OCI-LY1 (cell line): Measurements from ENCODE around the gene B3GNT5.

Experiments
- EZH2 ChIP-seq: fragments of 200-600 bp; sonication (generic), shearing (Covaris generic); IDR thresholded peaks from 2 replicates; pipeline ENCODE4 v1.8.0; 2017; ENCODE audit warnings: borderline replicate concordance, mixed run types, mild to moderate bottlenecking, antibody characterized with exemption, low read length, moderate library complexity, mixed read lengths
- TF ChIP-seq, protein P1 (sequence below): fragments of 200-600 bp; sonication (generic), shearing (Covaris generic); IDR thresholded peaks from 2 replicates; pipeline ENCODE4 v1.5.1; 2017; ENCODE audit warnings: mild to moderate bottlenecking, antibody characterized with exemption, low read length, moderate library complexity, mixed read lengths

DNA sequence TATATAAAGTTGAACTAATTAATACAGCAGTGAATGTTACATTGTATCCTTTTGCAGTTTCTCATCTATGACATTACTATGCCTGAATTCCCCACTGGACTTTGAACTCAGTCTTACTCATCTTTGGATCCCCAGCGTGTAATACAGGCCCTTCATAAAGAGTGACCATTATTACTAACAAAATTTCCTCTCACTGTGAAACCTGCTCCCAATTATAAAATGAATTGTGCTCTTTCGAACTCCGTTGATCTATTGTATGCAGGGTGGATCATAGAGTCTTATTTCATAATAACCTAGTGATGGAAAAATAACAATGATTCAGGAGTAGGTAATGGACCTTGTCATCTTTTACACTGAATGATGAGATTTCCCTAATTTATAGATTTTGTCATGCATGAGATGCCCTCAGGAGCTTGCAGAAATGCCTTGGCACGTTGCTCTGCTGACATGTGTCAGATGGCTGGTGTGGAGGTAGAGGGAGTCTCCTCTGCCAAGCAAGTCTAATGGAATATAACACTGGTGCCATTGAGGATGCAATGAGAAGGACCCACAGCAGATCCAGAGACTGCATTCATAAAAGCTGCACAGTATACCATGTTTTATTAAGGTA lies 25.5 kb downstream of the B3GNT5 start:
- TF ChIP-seq, protein P1, sequence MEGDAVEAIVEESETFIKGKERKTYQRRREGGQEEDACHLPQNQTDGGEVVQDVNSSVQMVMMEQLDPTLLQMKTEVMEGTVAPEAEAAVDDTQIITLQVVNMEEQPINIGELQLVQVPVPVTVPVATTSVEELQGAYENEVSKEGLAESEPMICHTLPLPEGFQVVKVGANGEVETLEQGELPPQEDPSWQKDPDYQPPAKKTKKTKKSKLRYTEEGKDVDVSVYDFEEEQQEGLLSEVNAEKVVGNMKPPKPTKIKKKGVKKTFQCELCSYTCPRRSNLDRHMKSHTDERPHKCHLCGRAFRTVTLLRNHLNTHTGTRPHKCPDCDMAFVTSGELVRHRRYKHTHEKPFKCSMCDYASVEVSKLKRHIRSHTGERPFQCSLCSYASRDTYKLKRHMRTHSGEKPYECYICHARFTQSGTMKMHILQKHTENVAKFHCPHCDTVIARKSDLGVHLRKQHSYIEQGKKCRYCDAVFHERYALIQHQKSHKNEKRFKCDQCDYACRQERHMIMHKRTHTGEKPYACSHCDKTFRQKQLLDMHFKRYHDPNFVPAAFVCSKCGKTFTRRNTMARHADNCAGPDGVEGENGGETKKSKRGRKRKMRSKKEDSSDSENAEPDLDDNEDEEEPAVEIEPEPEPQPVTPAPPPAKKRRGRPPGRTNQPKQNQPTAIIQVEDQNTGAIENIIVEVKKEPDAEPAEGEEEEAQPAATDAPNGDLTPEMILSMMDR: no peak
- no peak for TF ChIP-seq EZH2
